Measurements from ENCODE around the gene CCNL2. TPM values are rescaled to one million over a fixed set of nuclear protein-coding genes. Genes with fewer than 3 reads are reported as not detected.

The CCNL2 gene
- total and polyA plus RNA-seq, 2 of the 13 experiments (the other 11 are each of a cell fraction or from before 2014, with no cell fraction given), result 105 to 340 TPM

DNA sequence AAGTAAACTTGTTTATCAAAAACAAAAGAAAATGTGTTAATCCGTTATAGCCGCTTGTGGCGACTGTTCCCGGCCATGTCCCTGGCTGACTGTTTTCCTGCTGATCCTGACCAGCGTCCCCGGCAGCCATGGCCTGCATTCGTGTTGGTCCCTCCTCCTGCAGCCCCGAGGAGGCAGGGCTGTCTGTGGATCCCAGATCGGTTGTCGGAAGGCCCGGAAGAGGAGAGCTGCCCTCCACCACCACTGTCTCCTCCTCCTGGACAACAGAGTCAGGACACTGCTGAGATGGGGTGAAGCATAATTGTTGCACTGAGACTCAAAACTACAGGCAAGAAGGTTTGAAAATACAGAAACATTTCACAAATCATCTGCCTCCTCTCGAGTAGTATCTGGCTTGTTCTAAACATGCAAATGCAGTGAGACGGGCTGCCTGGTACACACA lies 37.1 kb downstream of the CCNL2 start (continued):
- TF ChIP-seq, protein P1, sequence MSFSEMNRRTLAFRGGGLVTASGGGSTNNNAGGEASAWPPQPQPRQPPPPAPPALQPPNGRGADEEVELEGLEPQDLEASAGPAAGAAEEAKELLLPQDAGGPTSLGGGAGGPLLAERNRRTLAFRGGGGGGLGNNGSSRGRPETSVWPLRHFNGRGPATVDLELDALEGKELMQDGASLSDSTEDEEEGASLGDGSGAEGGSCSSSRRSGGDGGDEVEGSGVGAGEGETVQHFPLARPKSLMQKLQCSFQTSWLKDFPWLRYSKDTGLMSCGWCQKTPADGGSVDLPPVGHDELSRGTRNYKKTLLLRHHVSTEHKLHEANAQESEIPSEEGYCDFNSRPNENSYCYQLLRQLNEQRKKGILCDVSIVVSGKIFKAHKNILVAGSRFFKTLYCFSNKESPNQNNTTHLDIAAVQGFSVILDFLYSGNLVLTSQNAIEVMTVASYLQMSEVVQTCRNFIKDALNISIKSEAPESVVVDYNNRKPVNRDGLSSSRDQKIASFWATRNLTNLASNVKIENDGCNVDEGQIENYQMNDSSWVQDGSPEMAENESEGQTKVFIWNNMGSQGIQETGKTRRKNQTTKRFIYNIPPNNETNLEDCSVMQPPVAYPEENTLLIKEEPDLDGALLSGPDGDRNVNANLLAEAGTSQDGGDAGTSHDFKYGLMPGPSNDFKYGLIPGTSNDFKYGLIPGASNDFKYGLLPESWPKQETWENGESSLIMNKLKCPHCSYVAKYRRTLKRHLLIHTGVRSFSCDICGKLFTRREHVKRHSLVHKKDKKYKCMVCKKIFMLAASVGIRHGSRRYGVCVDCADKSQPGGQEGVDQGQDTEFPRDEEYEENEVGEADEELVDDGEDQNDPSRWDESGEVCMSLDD (CRISPR knock-in tag; IDR thresholded peaks at IDR 0.05; ENCODE audit: borderline replicate concordance), result no peak
- no peak for TF ChIP-seq SMYD3 (CRISPR knock-in tag; IDR thresholded peaks at IDR 0.05)
- no peak for TF ChIP-seq ZNF614 (CRISPR knock-in tag; IDR thresholded peaks at IDR 0.05; ENCODE audit: borderline replicate concordance)
- no peak for TF ChIP-seq ZKSCAN1 (IDR thresholded peaks at IDR 0.05; ENCODE audit: low read length)
- peak; percentile 51; the same call in 1 of the 2 replicates for TF ChIP-seq ZNF772 (CRISPR knock-in tag; IDR thresholded peaks at IDR 0.05)
- TF ChIP-seq, protein P2, sequence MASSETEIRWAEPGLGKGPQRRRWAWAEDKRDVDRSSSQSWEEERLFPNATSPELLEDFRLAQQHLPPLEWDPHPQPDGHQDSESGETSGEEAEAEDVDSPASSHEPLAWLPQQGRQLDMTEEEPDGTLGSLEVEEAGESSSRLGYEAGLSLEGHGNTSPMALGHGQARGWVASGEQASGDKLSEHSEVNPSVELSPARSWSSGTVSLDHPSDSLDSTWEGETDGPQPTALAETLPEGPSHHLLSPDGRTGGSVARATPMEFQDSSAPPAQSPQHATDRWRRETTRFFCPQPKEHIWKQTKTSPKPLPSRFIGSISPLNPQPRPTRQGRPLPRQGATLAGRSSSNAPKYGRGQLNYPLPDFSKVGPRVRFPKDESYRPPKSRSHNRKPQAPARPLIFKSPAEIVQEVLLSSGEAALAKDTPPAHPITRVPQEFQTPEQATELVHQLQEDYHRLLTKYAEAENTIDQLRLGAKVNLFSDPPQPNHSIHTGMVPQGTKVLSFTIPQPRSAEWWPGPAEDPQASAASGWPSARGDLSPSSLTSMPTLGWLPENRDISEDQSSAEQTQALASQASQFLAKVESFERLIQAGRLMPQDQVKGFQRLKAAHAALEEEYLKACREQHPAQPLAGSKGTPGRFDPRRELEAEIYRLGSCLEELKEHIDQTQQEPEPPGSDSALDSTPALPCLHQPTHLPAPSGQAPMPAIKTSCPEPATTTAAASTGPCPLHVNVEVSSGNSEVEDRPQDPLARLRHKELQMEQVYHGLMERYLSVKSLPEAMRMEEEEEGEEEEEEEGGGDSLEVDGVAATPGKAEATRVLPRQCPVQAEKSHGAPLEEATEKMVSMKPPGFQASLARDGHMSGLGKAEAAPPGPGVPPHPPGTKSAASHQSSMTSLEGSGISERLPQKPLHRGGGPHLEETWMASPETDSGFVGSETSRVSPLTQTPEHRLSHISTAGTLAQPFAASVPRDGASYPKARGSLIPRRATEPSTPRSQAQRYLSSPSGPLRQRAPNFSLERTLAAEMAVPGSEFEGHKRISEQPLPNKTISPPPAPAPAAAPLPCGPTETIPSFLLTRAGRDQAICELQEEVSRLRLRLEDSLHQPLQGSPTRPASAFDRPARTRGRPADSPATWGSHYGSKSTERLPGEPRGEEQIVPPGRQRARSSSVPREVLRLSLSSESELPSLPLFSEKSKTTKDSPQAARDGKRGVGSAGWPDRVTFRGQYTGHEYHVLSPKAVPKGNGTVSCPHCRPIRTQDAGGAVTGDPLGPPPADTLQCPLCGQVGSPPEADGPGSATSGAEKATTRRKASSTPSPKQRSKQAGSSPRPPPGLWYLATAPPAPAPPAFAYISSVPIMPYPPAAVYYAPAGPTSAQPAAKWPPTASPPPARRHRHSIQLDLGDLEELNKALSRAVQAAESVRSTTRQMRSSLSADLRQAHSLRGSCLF (CRISPR knock-in tag; IDR thresholded peaks at IDR 0.05; ENCODE audit: borderline replicate concordance), result no peak
- TF ChIP-seq, protein P3, sequence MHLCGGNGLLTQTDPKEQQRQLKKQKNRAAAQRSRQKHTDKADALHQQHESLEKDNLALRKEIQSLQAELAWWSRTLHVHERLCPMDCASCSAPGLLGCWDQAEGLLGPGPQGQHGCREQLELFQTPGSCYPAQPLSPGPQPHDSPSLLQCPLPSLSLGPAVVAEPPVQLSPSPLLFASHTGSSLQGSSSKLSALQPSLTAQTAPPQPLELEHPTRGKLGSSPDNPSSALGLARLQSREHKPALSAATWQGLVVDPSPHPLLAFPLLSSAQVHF (CRISPR knock-in tag; IDR thresholded peaks at IDR 0.05), result no peak
- TF ChIP-seq ZMYM3 (CRISPR knock-in tag; IDR thresholded peaks at IDR 0.05), result 0 out of 2 replicates have a peak, but pooled peaks have one; percentile 10
- TF ChIP-seq, protein P4, sequence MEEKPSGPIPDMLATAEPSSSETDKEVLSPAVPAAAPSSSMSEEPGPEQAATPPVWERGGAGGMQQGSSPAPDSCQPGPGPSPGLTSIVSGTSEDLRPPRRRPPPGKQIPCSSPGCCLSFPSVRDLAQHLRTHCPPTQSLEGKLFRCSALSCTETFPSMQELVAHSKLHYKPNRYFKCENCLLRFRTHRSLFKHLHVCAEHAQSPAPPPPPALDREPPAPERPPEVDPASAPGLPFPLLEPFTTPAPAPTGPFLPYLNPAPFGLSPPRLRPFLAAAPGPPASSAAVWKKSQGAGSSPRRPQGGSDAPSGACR (CRISPR knock-in tag; IDR thresholded peaks at IDR 0.05), result no peak
- TF ChIP-seq ZNF549 (CRISPR knock-in tag; IDR thresholded peaks at IDR 0.05), result no peak
- TF ChIP-seq HNRNPLL (IDR thresholded peaks at IDR 0.05; ENCODE audit: low read depth, low read length, poor library complexity, severe bottlenecking), result peak; percentile 17
- no peak for TF ChIP-seq FOXP1 (IDR thresholded peaks at IDR 0.05)
- no peak for TF ChIP-seq FOXP1 (CRISPR knock-in tag; IDR thresholded peaks at IDR 0.05)
- TF ChIP-seq JUND (CRISPR knock-in tag; IDR thresholded peaks at IDR 0.05), result no peak
- TF ChIP-seq, protein P5, sequence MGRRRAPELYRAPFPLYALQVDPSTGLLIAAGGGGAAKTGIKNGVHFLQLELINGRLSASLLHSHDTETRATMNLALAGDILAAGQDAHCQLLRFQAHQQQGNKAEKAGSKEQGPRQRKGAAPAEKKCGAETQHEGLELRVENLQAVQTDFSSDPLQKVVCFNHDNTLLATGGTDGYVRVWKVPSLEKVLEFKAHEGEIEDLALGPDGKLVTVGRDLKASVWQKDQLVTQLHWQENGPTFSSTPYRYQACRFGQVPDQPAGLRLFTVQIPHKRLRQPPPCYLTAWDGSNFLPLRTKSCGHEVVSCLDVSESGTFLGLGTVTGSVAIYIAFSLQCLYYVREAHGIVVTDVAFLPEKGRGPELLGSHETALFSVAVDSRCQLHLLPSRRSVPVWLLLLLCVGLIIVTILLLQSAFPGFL (CRISPR knock-in tag; IDR thresholded peaks at IDR 0.05), result no peak
- no peak for TF ChIP-seq HNRNPH1 (optimal IDR thresholded peaks at IDR 0.05; ENCODE audit: low read depth, low read length)
- TF ChIP-seq HMG20A (CRISPR knock-in tag; IDR thresholded peaks at IDR 0.05; ENCODE audit: borderline replicate concordance), result no peak
- TF ChIP-seq ZSCAN29 (CRISPR knock-in tag; conservative IDR thresholded peaks at IDR 0.05), result 0 out of 2 replicates have a peak, but pooled peaks have one; percentile 23
